Activated CD4-positive, alpha-beta memory T cell treated with anti-CD3 and anti-CD28 coated beads, Interleukin-2, amount 10 ng/mL, durations not matched to agents 7 days and 5 days (primary cell): Measurements from ENCODE around the gene IL34. TPM values are rescaled to one million over a fixed set of nuclear protein-coding genes. Genes with fewer than 3 reads are reported as not detected.

ENCODE experiments used
- CTCF ChIA-PET: fragments of 350-600 bp; sonication (Branson Sonifier 250); formaldehyde crosslinking; loops from one replicate; lab custom pipeline; 2021; ENCODE audit warnings: antibody characterized with exemption, inconsistent platforms; lab: Charles Lee
- POLR2A ChIA-PET: fragments of 350-600 bp; sonication (Branson Sonifier 250); formaldehyde crosslinking; loops from one replicate; lab custom pipeline; 2021; ENCODE audit warnings: antibody characterized with exemption; lab: Charles Lee
- DNase-seq: peaks from one replicate; pipeline ENCODE4 v3.0.0-alpha.2; 2020
- H3K27ac Mint-ChIP-seq: one replicate; pipeline ENCODE4 v1.8.0; 2021; ENCODE audit warnings: mild to moderate bottlenecking, mixed read lengths
- H3K27me3 Mint-ChIP-seq: one replicate; pipeline ENCODE4 v1.8.0; 2021; ENCODE audit warnings: mixed read lengths
- H3K36me3 Mint-ChIP-seq: one replicate; pipeline ENCODE4 v1.8.0; 2021; ENCODE audit warnings: low read depth, mixed read lengths
- H3K4me1 Mint-ChIP-seq: one replicate; pipeline ENCODE4 v1.8.0; 2021; ENCODE audit warnings: mixed read lengths
- H3K4me3 Mint-ChIP-seq: one replicate; pipeline ENCODE4 v1.8.0; 2021; ENCODE audit warnings: mild to moderate bottlenecking, mixed read lengths
- H3K9me3 Mint-ChIP-seq: one replicate; pipeline ENCODE4 v1.8.0; 2021; ENCODE audit warnings: mixed read lengths
- total RNA-seq, 2 experiments: library from RNA; stranded (reverse); gene quantifications; one replicate each; pipeline ENCODE4 v1.2.3, GENCODE V29; 2021

The IL34 gene
- total RNA-seq, 2 experiments from 2014 or later, result not detected

GRCh38 chr16:70687102-70687511 is 40.7 kb downstream of the IL34 start:
- H3K4me3 Mint-ChIP-seq, result no peak overlapping the region
- H3K27ac Mint-ChIP-seq, result no peak overlapping the region
- no peaks in the 10 kb centered on the region for H3K36me3 Mint-ChIP-seq
- DNase-seq, result no peak
- H3K9me3 Mint-ChIP-seq, result no peaks in the 10 kb centered on the region
- peaks cover 14% of the 10 kb centered on the region for H3K27me3 Mint-ChIP-seq
- ChIA-PET CTCF (interaction anchor here (0.8 to 2.3 kb wide), 3 partner anchors 52 to 85 kb away, joined by 3 to 10 read pairs (median 4); no protein-coding TSS in a partner anchor), POLR2A (interaction anchor here (0.9 to 2.3 kb wide), 2 partner anchors 9 to 56 kb away, joined by 3 to 8 read pairs; no protein-coding TSS in a partner anchor)
- peaks cover 1% of the 10 kb centered on the region for H3K4me1 Mint-ChIP-seq

- DNase-seq, result no peak
- Mint-ChIP-seq H3K27me3 (peaks cover 14% of the 10 kb centered on the region), H3K9me3 (no peaks in the 10 kb centered on the region), H3K36me3 (no peaks in the 10 kb centered on the region), H3K27ac (no peak overlapping the region), H3K4me1 (peaks cover 1% of the 10 kb centered on the region), H3K4me3 (no peak overlapping the region)
- ChIA-PET POLR2A (interaction anchor here (2.3 kb wide), 1 partner anchor 8 kb away, joined by 8 read pairs; no protein-coding TSS in a partner anchor), CTCF (interaction anchor here (1.0 to 2.3 kb wide), 2 partner anchors 51 to 84 kb away, joined by 3 to 10 read pairs; no protein-coding TSS in a partner anchor)
Measured at GRCh38 chr16:70687671-70688245, 41.4 kb downstream of the IL34 start.

GRCh38 chr16:70688246-70688742 is 41.9 kb downstream of the IL34 start:
- Mint-ChIP-seq H3K4me1 (peaks cover 1% of the 10 kb centered on the region), H3K27ac (no peak overlapping the region), H3K4me3 (no peak overlapping the region), H3K9me3 (no peaks in the 10 kb centered on the region), H3K36me3 (no peaks in the 10 kb centered on the region), H3K27me3 (peaks cover 14% of the 10 kb centered on the region)
- CTCF ChIA-PET, result interaction anchor here (1.0 to 2.3 kb wide), 2 partner anchors 50 to 84 kb away, joined by 3 to 10 read pairs; no protein-coding TSS in a partner anchor
- POLR2A ChIA-PET, result interaction anchor here (2.3 kb wide), 1 partner anchor 8 kb away, joined by 8 read pairs; no protein-coding TSS in a partner anchor
- DNase-seq, result no peak

- no peak overlapping the region for H3K27ac Mint-ChIP-seq
- no peaks in the 10 kb centered on the region for H3K36me3 Mint-ChIP-seq
- no peaks in the 10 kb centered on the region for H3K9me3 Mint-ChIP-seq
- CTCF ChIA-PET, result no interaction called here
- POLR2A ChIA-PET, result no interaction called here
- no peak for DNase-seq
- H3K27me3 Mint-ChIP-seq, result peaks cover 9% of the 10 kb centered on the region
- peaks cover 1% of the 10 kb centered on the region for H3K4me1 Mint-ChIP-seq
- H3K4me3 Mint-ChIP-seq, result no peak overlapping the region
Measured at GRCh38 chr16:70689035-70689969, 42.9 kb downstream of the IL34 start.

- Mint-ChIP-seq H3K4me3 (no peak overlapping the region), H3K27ac (no peak overlapping the region), H3K36me3 (no peaks in the 10 kb centered on the region), H3K4me1 (peaks cover 2% of the 10 kb centered on the region), H3K9me3 (no peaks in the 10 kb centered on the region), H3K27me3 (peaks cover 6% of the 10 kb centered on the region)
- DNase-seq, result no peak
- ChIA-PET POLR2A (no interaction called here), CTCF (no interaction called here)
Measured at GRCh38 chr16:70689970-70690891, 43.9 kb downstream of the IL34 start.

- H3K36me3 Mint-ChIP-seq, result no peaks in the 10 kb centered on the region
- CTCF ChIA-PET, result interaction anchor here (1.1 kb wide), 1 partner anchor 80 kb away, joined by 3 read pairs; no protein-coding TSS in a partner anchor
- H3K4me1 Mint-ChIP-seq, result peaks cover 13% of the 10 kb centered on the region
- POLR2A ChIA-PET, result no interaction called here
- H3K9me3 Mint-ChIP-seq, result no peaks in the 10 kb centered on the region
- H3K4me3 Mint-ChIP-seq, result no peak overlapping the region
- no peak overlapping the region for H3K27ac Mint-ChIP-seq
- peaks cover 2% of the 10 kb centered on the region for H3K27me3 Mint-ChIP-seq
- DNase-seq, result no peak
Measured at GRCh38 chr16:70691223-70692129, 45.1 kb downstream of the IL34 start.

- Mint-ChIP-seq H3K4me1 (peaks cover 20% of the 10 kb centered on the region), H3K36me3 (no peaks in the 10 kb centered on the region), H3K4me3 (no peak overlapping the region), H3K9me3 (no peaks in the 10 kb centered on the region), H3K27ac (no peak overlapping the region), H3K27me3 (no peaks in the 10 kb centered on the region)
- POLR2A ChIA-PET, result interaction anchor here (0.6 kb wide), 1 partner anchor 19 kb away, joined by 3 read pairs; no protein-coding TSS in a partner anchor
- no peak for DNase-seq
- CTCF ChIA-PET, result no interaction called here
Measured at GRCh38 chr16:70692130-70692872, 45.9 kb downstream of the IL34 start.

GRCh38 chr16:70692873-70693671 is 46.7 kb downstream of the IL34 start:
- Mint-ChIP-seq H3K27me3 (no peaks in the 10 kb centered on the region), H3K4me1 (peaks cover 20% of the 10 kb centered on the region), H3K4me3 (no peak overlapping the region), H3K36me3 (no peaks in the 10 kb centered on the region), H3K27ac (no peak overlapping the region), H3K9me3 (no peaks in the 10 kb centered on the region)
- ChIA-PET CTCF (no interaction called here), POLR2A (interaction anchor here (0.6 kb wide), 1 partner anchor 20 kb away, joined by 3 read pairs; no protein-coding TSS in a partner anchor)
- no peak for DNase-seq

GRCh38 chr16:70694088-70694867 is 47.9 kb downstream of the IL34 start:
- Mint-ChIP-seq H3K4me3 (no peak overlapping the region), H3K36me3 (no peaks in the 10 kb centered on the region), H3K4me1 (peaks cover 20% of the 10 kb centered on the region), H3K9me3 (no peaks in the 10 kb centered on the region), H3K27ac (peak overlapping the region; percentile 35), H3K27me3 (no peaks in the 10 kb centered on the region)
- ChIA-PET CTCF (no interaction called here), POLR2A (interaction anchor here (1.5 kb wide), 1 partner anchor 15 kb away, joined by 3 read pairs; no protein-coding TSS in a partner anchor)
- DNase-seq, result no peak

- ChIA-PET CTCF (interaction anchor here (0.9 kb wide), 1 partner anchor 73 kb away, joined by 3 read pairs; no protein-coding TSS in a partner anchor), POLR2A (interaction anchor here (1.4 to 1.5 kb wide), 2 partner anchors 16 to 58 kb away, joined by 3 read pairs; no protein-coding TSS in a partner anchor)
- H3K27me3 Mint-ChIP-seq, result no peaks in the 10 kb centered on the region
- no peak overlapping the region for H3K4me3 Mint-ChIP-seq
- peak overlapping the region; percentile 35 for H3K27ac Mint-ChIP-seq
- no peak for DNase-seq
- peaks cover 20% of the 10 kb centered on the region for H3K4me1 Mint-ChIP-seq
- no peaks in the 10 kb centered on the region for H3K36me3 Mint-ChIP-seq
- no peaks in the 10 kb centered on the region for H3K9me3 Mint-ChIP-seq
Measured at GRCh38 chr16:70694868-70695218, 48.5 kb downstream of the IL34 start.
